Measurements from ENCODE around the gene SRD5A1. TPM values are rescaled to one million over a fixed set of nuclear protein-coding genes. Genes with fewer than 3 reads are reported as not detected.

Gene SRD5A1
- total RNA-seq, 1 donor from 2014 or later: 21.6 TPM

- Mint-ChIP-seq H3K4me1 (ENCODE audit: unreplicated experiment) (no peaks in the 10 kb centered on the region), H3K9me3 (ENCODE audit: unreplicated experiment) (no peaks in the 10 kb centered on the region), H3K27ac (ENCODE audit: unreplicated experiment) (no peak overlapping the region), H3K4me3 (ENCODE audit: unreplicated experiment) (no peak overlapping the region), H3K27me3 (ENCODE audit: unreplicated experiment) (no peaks in the 10 kb centered on the region), H3K36me3 (ENCODE audit: low read depth, unreplicated experiment) (no peaks in the 10 kb centered on the region)
- DNase-seq (ENCODE audit: low spot score): no peak
- no peak for TF ChIP-seq CTCF (IDR thresholded peaks at IDR 0.05; ENCODE audit: unreplicated experiment)
Observed at GRCh38 chr5:6692906-6693305, 59.7 kb downstream of the SRD5A1 start.

GRCh38 chr5:6698696-6699095, 65.5 kb downstream of the SRD5A1 start:
- no peak for DNase-seq (ENCODE audit: low spot score)
- Mint-ChIP-seq H3K27me3 (ENCODE audit: unreplicated experiment) (no peaks in the 10 kb centered on the region), H3K9me3 (ENCODE audit: unreplicated experiment) (no peaks in the 10 kb centered on the region), H3K36me3 (ENCODE audit: low read depth, unreplicated experiment) (no peaks in the 10 kb centered on the region), H3K27ac (ENCODE audit: unreplicated experiment) (no peak overlapping the region), H3K4me3 (ENCODE audit: unreplicated experiment) (no peak overlapping the region), H3K4me1 (ENCODE audit: unreplicated experiment) (peaks cover 2% of the 10 kb centered on the region)
- no peak for TF ChIP-seq CTCF (IDR thresholded peaks at IDR 0.05; ENCODE audit: unreplicated experiment)

GRCh38 chr5:6699357-6699756, 66.1 kb downstream of the SRD5A1 start:
- no peak for TF ChIP-seq CTCF (IDR thresholded peaks at IDR 0.05; ENCODE audit: unreplicated experiment)
- Mint-ChIP-seq H3K4me3 (ENCODE audit: unreplicated experiment) (no peak overlapping the region), H3K36me3 (ENCODE audit: low read depth, unreplicated experiment) (no peaks in the 10 kb centered on the region), H3K27ac (ENCODE audit: unreplicated experiment) (no peak overlapping the region), H3K9me3 (ENCODE audit: unreplicated experiment) (no peaks in the 10 kb centered on the region), H3K4me1 (ENCODE audit: unreplicated experiment) (peaks cover 2% of the 10 kb centered on the region), H3K27me3 (ENCODE audit: unreplicated experiment) (peaks cover 3% of the 10 kb centered on the region)
- DNase-seq (ENCODE audit: low spot score): no peak

GRCh38 chr5:6700074-6700684, 66.9 kb downstream of the SRD5A1 start:
- H3K4me1 Mint-ChIP-seq (ENCODE audit: unreplicated experiment): peaks cover 5% of the 10 kb centered on the region
- H3K4me3 Mint-ChIP-seq (ENCODE audit: unreplicated experiment): no peak overlapping the region
- no peak overlapping the region for H3K27ac Mint-ChIP-seq (ENCODE audit: unreplicated experiment)
- DNase-seq (ENCODE audit: low spot score): no peak
- no peaks in the 10 kb centered on the region for H3K9me3 Mint-ChIP-seq (ENCODE audit: unreplicated experiment)
- no peak for TF ChIP-seq CTCF (IDR thresholded peaks at IDR 0.05; ENCODE audit: unreplicated experiment)
- H3K36me3 Mint-ChIP-seq (ENCODE audit: low read depth, unreplicated experiment): no peaks in the 10 kb centered on the region
- peaks cover 3% of the 10 kb centered on the region for H3K27me3 Mint-ChIP-seq (ENCODE audit: unreplicated experiment)

GRCh38 chr5:6700685-6701355, 67.6 kb downstream of the SRD5A1 start:
- no peaks in the 10 kb centered on the region for H3K36me3 Mint-ChIP-seq (ENCODE audit: low read depth, unreplicated experiment)
- H3K4me3 Mint-ChIP-seq (ENCODE audit: unreplicated experiment): no peak overlapping the region
- no peak overlapping the region for H3K27ac Mint-ChIP-seq (ENCODE audit: unreplicated experiment)
- H3K4me1 Mint-ChIP-seq (ENCODE audit: unreplicated experiment): peaks cover 5% of the 10 kb centered on the region
- TF ChIP-seq CTCF (IDR thresholded peaks at IDR 0.05; ENCODE audit: unreplicated experiment): no peak
- peaks cover 3% of the 10 kb centered on the region for H3K27me3 Mint-ChIP-seq (ENCODE audit: unreplicated experiment)
- no peak for DNase-seq (ENCODE audit: low spot score)
- H3K9me3 Mint-ChIP-seq (ENCODE audit: unreplicated experiment): no peaks in the 10 kb centered on the region

Measured in endothelial cell (in vitro differentiated cells).